AG04449 (cell line): ENCODE results near the gene MMP25.
A peak's percentile ranks its signal among the peaks of the same experiment; 100 is the strongest.

ENCODE experiments used
- CTCF ChIA-PET: fragments of 350-600 bp; formaldehyde crosslinking; extraction: SDS; loops from one replicate; lab custom pipeline; 2021; ENCODE audit warnings: antibody characterized with exemption; lab: Yijun Ruan, JAX
- POLR2A ChIA-PET: fragments of 400-600, 350-600 bp; formaldehyde crosslinking; extraction: SDS; loops from one replicate; lab custom pipeline; 2020; ENCODE audit warnings: antibody characterized with exemption, inconsistent platforms; lab: Yijun Ruan, JAX
- DNase-seq: peaks from one replicate; pipeline ENCODE4 v3.0.0-alpha.2; 2010; ENCODE audit warnings: low read depth, low spot score
- H3K4me3 ChIP-seq: 2 replicates; pipeline ENCODE4 v1.5.1; 2011; ENCODE audit warnings: low read depth, mild to moderate bottlenecking, control low read depth, low read length
- CTCF ChIP-seq: IDR thresholded peaks from one replicate; pipeline ENCODE4 v1.5.1; 2011; ENCODE audit warnings: mild to moderate bottlenecking, moderate library complexity, low read length, control low read depth, inconsistent platforms; ENCODE audit not compliant: insufficient read depth; ENCODE audit errors: missing control alignments

The MMP25 gene

GRCh38 chr16:3019594-3020246 lies 26.6 kb upstream of the MMP25 start:
- ChIA-PET CTCF (interaction anchor here (0.7 to 6.5 kb wide), 8 partner anchors 7 to 110 kb away, joined by 3 to 71 read pairs (median 4); partner anchors contain the start of gene CLDN9), POLR2A (interaction anchor here (1.2 to 5.7 kb wide), 9 partner anchors 9 to 138 kb away, joined by 3 to 40 read pairs (median 6); no protein-coding TSS in a partner anchor)

GRCh38 chr16:3020247-3020603 lies 26.1 kb upstream of the MMP25 start, which contains the start of gene TNFRSF12A:
TSS of gene TNFRSF12A (plus strand) at chr16:3020368. CDS start at chr16:3020398, 30 bp downstream.
- no peak for DNase-seq
- POLR2A ChIA-PET: interaction anchor here (0.6 to 5.7 kb wide), 13 partner anchors 8 to 178 kb away, joined by 3 to 40 read pairs (median 5); partner anchors contain the start of gene ZNF213
- H3K4me3 ChIP-seq: peak within 1 kb of the TSS; percentile 98
- no peak for TF ChIP-seq CTCF
- CTCF ChIA-PET: interaction anchor here (0.7 to 6.5 kb wide), 6 partner anchors 8 to 109 kb away, joined by 3 to 71 read pairs (median 4); partner anchors contain the start of gene CLDN9

More at GRCh38 chr16:3019594-3020246, 26.6 kb upstream of the MMP25 start:
- TF ChIP-seq CTCF: no peak
- peak overlapping the region; percentile 98 for H3K4me3 ChIP-seq
- no peak for DNase-seq

- TF ChIP-seq CTCF: no peak
- ChIA-PET CTCF (interaction anchor here (0.7 to 6.5 kb wide), 7 partner anchors 9 to 108 kb away, joined by 3 to 71 read pairs (median 5); partner anchors contain the start of gene CLDN9), POLR2A (interaction anchor here (0.6 to 5.7 kb wide), 15 partner anchors 8 to 177 kb away, joined by 3 to 40 read pairs (median 5); partner anchors contain the start of gene ZNF213)
- no peak for DNase-seq
- H3K4me3 ChIP-seq: peak overlapping the region; percentile 98
Measured at GRCh38 chr16:3020604-3021448, 25.5 kb upstream of the MMP25 start.

- DNase-seq: peak; percentile 75
- peak; percentile 71 for TF ChIP-seq CTCF
- H3K4me3 ChIP-seq: peak overlapping the region; percentile 98
- ChIA-PET POLR2A (interaction anchor here (0.8 to 5.7 kb wide), 10 partner anchors 10 to 136 kb away, joined by 3 to 40 read pairs (median 7); no protein-coding TSS in a partner anchor), CTCF (interaction anchor here (0.7 to 6.5 kb wide), 4 partner anchors 10 to 108 kb away, joined by 3 to 71 read pairs (median 6); no protein-coding TSS in a partner anchor)
Measured at GRCh38 chr16:3021449-3022207, 24.7 kb upstream of the MMP25 start.

- TF ChIP-seq CTCF: no peak
- POLR2A ChIA-PET: interaction anchor here (0.9 to 5.7 kb wide), 7 partner anchors 10 to 110 kb away, joined by 3 to 40 read pairs (median 7); no protein-coding TSS in a partner anchor
- peak; percentile 83 for DNase-seq
- CTCF ChIA-PET: interaction anchor here (2.2 to 6.5 kb wide), 2 partner anchors 9 to 38 kb away, joined by 5 to 71 read pairs; no protein-coding TSS in a partner anchor
- H3K4me3 ChIP-seq: peak overlapping the region; percentile 98
Measured at GRCh38 chr16:3022208-3022683, 24.1 kb upstream of the MMP25 start.
